Duodenal mucosa (tissue), 2 donors: ENCODE data around the gene HES7.

Experiments
- H3K27ac ChIP-seq: one replicate; pipeline ENCODE4 v1.7.0; 2013; ENCODE audit warnings: low read depth, low read length
- H3K27me3 ChIP-seq, 2 donors: one replicate each; pipeline ENCODE4 v1.7.0; 2013; ENCODE audit warnings: low read length in 2 of 2, control low read depth in 1 of 2; ENCODE audit not compliant: insufficient read depth in 2 of 2, control insufficient read depth in 1 of 2
- H3K36me3 ChIP-seq, 2 donors: one replicate each; pipeline ENCODE4 v1.7.0; 2013; ENCODE audit warnings: low read length in 2 of 2, control low read depth in 1 of 2; ENCODE audit not compliant: insufficient read depth in 2 of 2, control insufficient read depth in 1 of 2
- H3K4me1 ChIP-seq, 2 donors: one replicate each; pipeline ENCODE4 v1.7.0; 2013; ENCODE audit warnings: low read length in 2 of 2, control low read depth in 1 of 2; ENCODE audit not compliant: insufficient read depth in 2 of 2, control insufficient read depth in 1 of 2
- H3K4me3 ChIP-seq, 2 donors: one replicate each; pipeline ENCODE4 v1.7.0; 2013; ENCODE audit warnings: low read length in 2 of 2, low read depth in 1 of 2
- H3K9ac ChIP-seq, 2 donors: one replicate each; pipeline ENCODE4 v1.7.0; 2013; ENCODE audit warnings: low read length in 2 of 2, low read depth in 1 of 2
- H3K9me3 ChIP-seq, 2 donors: one replicate each; pipeline ENCODE4 v1.7.0; 2013; ENCODE audit warnings: low read length in 2 of 2, control low read depth in 1 of 2; ENCODE audit not compliant: control insufficient read depth in 1 of 2

The HES7 gene

GRCh38 chr17:8074554-8074953, 49.4 kb downstream of the HES7 start:
- Histone ChIP-seq H3K27me3 (peaks cover 61 to 65% of the 10 kb centered on the region in 2 donors), H3K36me3 (no peaks in the 10 kb centered on the region), H3K4me3 (no peak overlapping the region), H3K9ac (no peak overlapping the region), H3K4me1 (peaks cover 15 to 23% of the 10 kb centered on the region in 2 donors), H3K27ac (no peak overlapping the region), H3K9me3 (no peaks in the 10 kb centered on the region)

- peaks cover 61 to 65% of the 10 kb centered on the region in 2 donors for H3K27me3 ChIP-seq
- no peak overlapping the region for H3K27ac ChIP-seq
- no peak overlapping the region for H3K4me3 ChIP-seq
- H3K36me3 ChIP-seq = no peaks in the 10 kb centered on the region
- H3K9ac ChIP-seq = no peak overlapping the region
- H3K4me1 ChIP-seq = peaks cover 17 to 24% of the 10 kb centered on the region in 2 donors
- no peaks in the 10 kb centered on the region for H3K9me3 ChIP-seq
Measured at GRCh38 chr17:8073627-8074484, 50.0 kb downstream of the HES7 start.

GRCh38 chr17:8072729-8073461, 51.0 kb downstream of the HES7 start:
- Histone ChIP-seq H3K9me3 (no peaks in the 10 kb centered on the region), H3K9ac (peak overlapping the region in 1 of 2 donors; percentile 15), H3K4me3 (peak overlapping the region in 1 of 2 donors; percentile 54), H3K27ac (no peak overlapping the region), H3K36me3 (no peaks in the 10 kb centered on the region), H3K27me3 (peaks cover 61 to 65% of the 10 kb centered on the region in 2 donors), H3K4me1 (peaks cover 24 to 32% of the 10 kb centered on the region in 2 donors)

- Histone ChIP-seq H3K27me3 (peaks cover 61 to 64% of the 10 kb centered on the region in 2 donors), H3K36me3 (no peaks in the 10 kb centered on the region), H3K27ac (no peak overlapping the region), H3K4me3 (peak overlapping the region in 1 of 2 donors; percentile 54), H3K9me3 (no peaks in the 10 kb centered on the region), H3K4me1 (peaks cover 24 to 32% of the 10 kb centered on the region in 2 donors), H3K9ac (no peak overlapping the region)
Measured at GRCh38 chr17:8072341-8072728, 51.6 kb downstream of the HES7 start.

- no peak overlapping the region for H3K4me3 ChIP-seq
- H3K9ac ChIP-seq = no peak overlapping the region
- H3K27ac ChIP-seq = no peak overlapping the region
- peaks cover 52 to 57% of the 10 kb centered on the region in 2 donors for H3K27me3 ChIP-seq
- no peaks in the 10 kb centered on the region for H3K9me3 ChIP-seq
- H3K4me1 ChIP-seq = peaks cover 24 to 32% of the 10 kb centered on the region in 2 donors
- no peaks in the 10 kb centered on the region for H3K36me3 ChIP-seq
Measured at GRCh38 chr17:8071496-8071895, 52.4 kb downstream of the HES7 start.
